CD4-positive, alpha-beta T cell treated with Interleukin-10 for 1 hour (primary cell): ENCODE data around the gene NRP2.

Source experiments
- DNase-seq: peaks from one replicate; pipeline ENCODE4 v3.0.0-alpha.2; 2020

The NRP2 gene

GRCh38 chr2:205708231-205708631 lies 25.9 kb downstream of the NRP2 start:
- DNase-seq: no peak

DNA sequence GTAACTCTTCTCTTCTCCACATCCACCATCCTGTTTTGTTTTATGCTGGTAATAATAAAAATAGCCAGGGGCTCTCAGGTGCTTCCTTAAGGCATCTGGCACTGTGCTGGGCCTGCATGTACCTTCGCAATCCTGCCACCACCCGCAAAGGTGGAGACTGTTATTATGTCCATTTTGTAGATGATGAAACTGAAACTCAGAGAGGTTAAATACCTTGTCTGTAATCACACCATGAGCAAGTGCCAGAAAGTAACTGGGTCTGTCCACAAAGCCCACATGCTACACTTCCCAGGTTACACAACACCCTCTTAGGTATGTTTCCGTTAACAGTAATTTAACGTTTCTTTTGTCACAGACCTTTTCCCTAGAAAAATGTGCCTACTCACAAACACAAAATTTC lies 27.0 kb downstream of the NRP2 start:
- no peak for DNase-seq

DNA sequence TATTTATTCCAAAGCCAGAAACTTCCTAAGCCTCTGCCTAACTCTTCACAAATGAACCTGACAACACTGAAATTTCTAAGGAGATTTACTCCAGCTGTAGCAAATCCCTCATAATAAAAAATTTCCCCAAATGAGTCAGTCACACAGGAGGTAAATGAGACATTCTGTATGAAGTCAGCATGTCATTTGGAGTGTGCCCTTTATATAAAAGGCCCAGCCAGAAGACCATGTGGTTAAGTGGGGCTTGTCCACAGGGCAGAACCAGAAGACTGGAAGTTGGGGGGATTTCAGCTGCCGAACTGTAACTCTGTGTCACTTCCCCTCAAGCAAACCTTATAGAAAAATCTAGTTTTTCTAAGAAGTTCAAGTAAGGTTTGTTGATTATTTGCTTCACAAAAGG lies 30.2 kb downstream of the NRP2 start:
- DNase-seq: no peak

DNA sequence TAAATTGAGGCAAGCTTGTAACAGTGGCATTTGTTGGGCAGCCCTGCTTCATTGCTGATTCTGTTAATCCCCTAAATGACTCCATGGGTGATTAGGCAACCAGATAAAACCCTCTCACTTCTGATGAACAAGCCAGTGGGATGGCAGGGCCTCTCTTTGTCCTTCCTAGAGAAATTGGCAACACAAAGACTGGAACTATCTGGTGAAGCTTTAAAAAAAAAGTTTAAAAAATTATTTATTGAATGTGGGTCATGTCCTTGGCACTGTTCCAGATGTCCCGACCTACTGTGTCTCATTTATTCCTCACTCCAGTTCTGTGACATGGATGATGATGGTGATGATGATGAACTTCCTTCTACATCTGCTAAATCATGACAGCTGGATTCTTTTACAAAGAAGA lies 30.8 kb downstream of the NRP2 start:
- no peak for DNase-seq

DNA sequence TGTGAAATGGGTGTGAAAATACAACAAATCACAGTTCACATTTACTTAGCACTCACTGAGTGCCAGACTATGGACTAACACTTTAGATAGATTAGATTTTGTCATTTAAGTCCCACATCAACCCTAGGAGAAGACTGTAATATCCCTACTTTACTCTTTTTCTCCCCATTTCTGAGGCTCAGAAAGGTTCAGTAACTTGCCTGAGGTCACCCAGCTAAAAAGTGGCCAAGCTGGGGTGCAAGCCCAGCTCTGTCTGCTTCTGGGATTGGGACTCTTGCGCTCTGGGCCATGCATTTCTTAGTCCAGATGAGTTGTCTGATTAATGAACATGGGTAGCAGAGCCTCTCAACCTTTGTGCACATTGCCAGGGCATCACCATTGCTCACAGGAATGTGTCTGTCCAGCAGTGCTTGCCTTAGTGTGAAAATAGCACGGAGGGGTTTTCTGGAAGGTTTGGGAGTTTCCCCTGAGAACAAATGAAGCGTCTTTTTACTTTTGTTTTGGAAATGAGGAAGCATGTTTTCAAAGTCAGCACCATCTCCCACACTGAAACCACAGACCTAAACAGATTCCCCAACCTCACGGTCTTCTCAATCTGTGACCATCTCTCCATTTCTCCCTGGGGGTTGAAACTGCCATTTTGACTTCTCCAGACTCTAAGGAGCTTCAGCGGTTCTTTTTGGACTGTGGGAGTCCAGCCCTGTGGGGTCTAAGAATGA lies 31.9 kb downstream of the NRP2 start:
- DNase-seq: peak; percentile 1

- no peak for DNase-seq
These were observed 32.8 kb downstream of the NRP2 start for GRCh38 chr2:205714789-205715720.

DNA sequence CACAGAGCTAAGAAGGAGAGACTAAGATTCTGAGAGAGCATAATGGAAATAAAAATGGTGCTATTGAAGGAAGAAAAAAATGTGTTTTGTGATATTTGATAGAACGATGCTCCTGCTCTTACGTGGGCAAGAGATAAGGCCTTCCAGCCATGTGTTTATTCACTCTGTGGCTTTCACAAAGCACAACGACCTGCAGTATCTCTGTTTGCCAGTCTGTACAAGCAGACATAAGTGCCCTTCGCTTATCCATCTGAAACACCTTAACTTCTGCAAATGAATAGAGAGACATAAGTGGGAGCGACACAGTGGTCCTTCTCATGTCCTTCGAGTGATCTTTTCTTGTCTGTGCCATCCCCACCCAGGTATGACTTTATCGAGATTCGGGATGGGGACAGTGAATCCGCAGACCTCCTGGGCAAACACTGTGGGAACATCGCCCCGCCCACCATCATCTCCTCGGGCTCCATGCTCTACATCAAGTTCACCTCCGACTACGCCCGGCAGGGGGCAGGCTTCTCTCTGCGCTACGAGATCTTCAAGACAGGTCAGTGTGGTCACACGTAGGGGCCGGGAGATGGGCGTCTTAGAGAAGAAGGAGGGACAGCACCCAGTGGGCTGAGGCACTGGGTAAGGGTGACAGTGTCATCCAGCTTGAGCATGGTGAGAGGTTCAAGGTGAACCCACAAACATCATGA lies 33.7 kb downstream of the NRP2 start:
- no peak for DNase-seq

DNA sequence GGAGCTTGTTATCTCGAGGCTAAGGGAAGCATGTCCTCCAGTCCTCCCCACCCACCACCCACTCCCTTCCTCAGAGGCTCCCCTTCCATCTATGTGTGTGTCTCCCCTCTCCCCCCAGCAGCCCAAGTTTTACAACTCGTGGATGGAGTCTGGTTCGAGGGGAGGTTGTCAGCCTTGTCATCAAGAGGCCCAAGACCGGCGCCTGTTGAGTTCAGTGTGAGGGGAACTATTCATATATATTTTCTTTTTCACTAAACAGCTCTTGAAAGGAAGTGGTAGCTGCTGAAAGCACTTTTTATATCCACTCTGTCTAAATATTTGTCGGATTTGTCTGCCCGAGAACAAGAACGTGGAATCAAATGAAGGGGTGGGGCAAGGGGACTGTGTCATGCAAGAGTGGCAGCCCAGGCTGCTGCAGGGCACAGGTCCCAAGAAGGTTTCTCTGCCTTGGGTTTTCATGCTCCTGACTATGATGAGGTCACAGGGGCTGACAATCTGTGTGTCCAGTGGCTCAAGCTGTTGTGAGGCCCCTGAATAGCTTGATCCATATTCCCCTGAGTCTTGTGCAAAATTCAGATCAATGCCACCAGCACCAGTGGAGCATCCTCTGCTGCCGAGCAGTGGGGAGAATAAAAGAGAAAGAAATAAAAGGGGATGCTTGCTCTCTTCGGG lies 35.0 kb downstream of the NRP2 start:
- DNase-seq: no peak

- DNase-seq: no peak
These were observed 35.7 kb downstream of the NRP2 start for GRCh38 chr2:205717999-205718398.

DNA sequence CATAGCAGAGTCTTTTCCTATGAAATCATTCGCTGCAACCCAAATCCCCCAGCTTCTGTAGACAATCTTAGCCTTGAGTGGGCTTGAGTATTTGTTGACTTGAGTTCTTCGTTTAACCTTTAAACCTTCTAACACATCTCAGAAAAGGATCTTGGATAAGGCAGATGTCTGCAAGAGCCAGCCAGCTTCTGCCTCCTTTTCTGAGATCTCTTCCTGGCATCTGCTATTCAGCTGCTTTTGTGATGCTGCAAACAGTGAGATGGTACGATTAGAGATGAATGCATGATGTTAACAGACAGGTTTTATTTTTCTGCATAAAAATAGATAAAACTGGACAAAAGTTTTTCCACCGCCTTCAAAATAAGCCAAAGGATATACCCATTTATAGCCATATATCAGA lies 37.5 kb downstream of the NRP2 start:
- no peak for DNase-seq

DNA sequence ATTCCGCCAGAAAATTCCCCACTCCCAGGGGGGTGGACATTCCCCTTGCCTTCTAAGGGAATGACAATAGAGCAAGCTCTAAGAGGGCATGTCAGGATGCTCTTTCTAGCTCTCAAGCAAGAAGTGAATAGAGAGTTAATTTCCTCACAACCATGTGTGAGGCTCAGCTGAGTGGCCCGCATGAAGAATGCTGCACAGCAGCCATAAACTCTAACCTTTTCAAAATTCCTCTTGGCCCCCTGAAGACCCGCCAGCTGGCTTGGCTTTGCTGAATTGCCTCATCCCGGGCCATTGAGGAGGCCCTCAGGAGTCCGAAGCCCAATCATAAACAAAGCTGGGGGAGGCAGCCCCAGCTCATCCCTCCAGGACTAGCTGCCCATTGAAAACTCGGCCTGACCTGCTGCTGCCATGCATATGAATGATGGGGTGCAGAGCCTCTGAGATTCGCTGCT lies 38.2 kb downstream of the NRP2 start:
- no peak for DNase-seq

DNA sequence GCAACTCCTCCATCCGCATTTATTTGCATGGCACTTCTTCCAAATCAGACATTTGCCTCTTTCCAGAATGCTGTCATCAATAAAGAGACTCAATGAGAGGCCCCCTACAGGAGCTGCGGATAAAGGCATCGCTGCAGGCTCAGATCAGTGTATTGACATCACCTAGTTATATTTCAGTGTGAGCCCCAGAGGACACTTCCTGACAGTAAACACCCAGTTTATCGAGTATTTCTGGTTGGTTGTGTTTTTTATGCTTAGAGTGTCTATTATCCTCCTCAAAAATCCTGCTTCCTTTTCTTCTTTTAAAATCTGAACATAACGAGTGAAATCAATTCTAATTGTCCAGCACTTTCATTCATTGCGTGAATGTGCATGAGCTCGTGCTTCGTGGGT lies 38.8 kb downstream of the NRP2 start:
- DNase-seq: no peak

GRCh38 chr2:205722283-205722918 lies 40.1 kb downstream of the NRP2 start:
- no peak for DNase-seq

DNA sequence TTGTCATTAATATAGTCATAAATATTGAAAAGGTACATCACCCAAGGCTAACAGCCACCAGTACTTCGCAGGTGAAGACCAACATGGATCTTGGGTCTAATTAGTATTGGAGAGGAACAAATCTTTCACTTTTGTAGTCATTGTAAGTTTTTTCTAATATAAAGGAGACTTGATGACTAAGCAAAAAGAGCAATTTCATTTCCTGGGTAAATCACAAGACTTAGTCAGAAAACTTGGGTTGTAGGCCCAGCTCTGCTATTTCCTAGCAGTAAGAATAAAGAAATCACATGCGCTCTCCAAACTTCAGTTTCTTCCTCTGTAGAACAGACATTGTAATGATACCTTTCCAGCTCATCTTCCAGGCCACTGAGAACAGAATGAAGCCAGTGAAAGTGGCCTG lies 40.9 kb downstream of the NRP2 start:
- DNase-seq: no peak

- DNase-seq: no peak
These were observed 42.8 kb downstream of the NRP2 start for GRCh38 chr2:205725059-205725458.

GRCh38 chr2:205726506-205726905 lies 44.2 kb downstream of the NRP2 start:
- no peak for DNase-seq

- no peak for DNase-seq
These were observed 44.9 kb downstream of the NRP2 start for GRCh38 chr2:205727174-205727573.

- DNase-seq: no peak
These were observed 46.1 kb downstream of the NRP2 start for GRCh38 chr2:205728366-205728765.

DNA sequence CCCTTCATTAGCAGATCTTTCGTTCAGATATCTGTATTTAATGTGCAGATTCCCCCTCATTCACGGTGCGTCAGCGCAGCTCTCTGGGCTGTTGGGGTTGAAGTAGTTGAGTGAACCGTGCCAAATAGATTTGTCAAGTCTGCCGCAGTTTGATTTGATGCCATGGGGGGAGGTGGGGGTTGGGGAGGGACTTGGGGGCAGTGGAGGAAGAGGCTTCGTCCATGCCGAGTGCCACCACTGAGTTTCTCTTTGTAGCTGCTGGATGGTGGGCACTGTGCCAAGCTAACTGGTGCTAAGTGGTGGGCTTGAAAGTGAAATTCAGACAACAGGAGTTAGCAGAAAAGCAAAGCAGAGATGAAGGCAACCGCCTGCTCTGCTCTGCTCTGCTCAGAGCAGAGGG lies 47.9 kb downstream of the NRP2 start:
- DNase-seq: no peak

GRCh38 chr2:205730701-205731582 lies 48.6 kb downstream of the NRP2 start:
- no peak for DNase-seq

DNA sequence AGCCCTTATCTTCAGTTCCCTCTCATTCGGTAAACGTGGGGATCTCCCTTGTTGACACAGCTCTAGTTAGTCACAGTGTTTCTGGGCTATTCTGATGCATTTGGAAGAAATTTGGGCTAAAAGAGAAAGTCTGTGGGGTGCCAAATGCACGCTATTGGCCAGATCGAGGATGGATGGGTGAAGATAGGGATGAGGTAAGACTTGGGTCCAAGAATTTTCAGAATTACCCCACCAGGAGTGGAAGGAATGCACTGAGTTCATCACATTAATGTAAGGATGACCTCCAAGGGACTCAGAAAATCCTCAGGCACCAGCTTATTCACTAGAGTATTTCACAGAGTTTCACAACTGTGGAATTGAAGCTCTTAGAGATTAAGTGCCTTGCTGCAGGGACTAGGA lies 49.3 kb downstream of the NRP2 start:
- no peak for DNase-seq
